ENCODE measurements around the gene SOX10. TPM values are rescaled to one million over a fixed set of nuclear protein-coding genes. Genes with fewer than 3 reads are reported as not detected.

The SOX10 gene
- not detected in 2 replicates for total RNA-seq

GRCh38 chr22:37983860-37984791 lies at the start of gene SOX10:
SOX10 (minus strand) TSS chr22:37984555; CDS start chr22:37983784, 771 bp downstream.

GRCh38 chr22:37953437-37954179 lies 30.7 kb downstream of the SOX10 start, which contains the start of the genes C22orf23 and POLR2F:
C22orf23 (minus strand) TSS chr22:37953601; CDS start chr22:37953149, 452 bp downstream.
POLR2F (plus strand) TSS chr22:37953699; CDS start chr22:37953788, 89 bp downstream.

Other genes with a start within 250 kb of the SOX10 start
- 18.5 and 31.3 TPM in 2 replicates for gene GCAT, start 176.6 kb downstream of the SOX10 start, total RNA-seq
- gene GALR3, start 161.2 kb downstream of the SOX10 start, total RNA-seq: not detected in 2 replicates
- gene ANKRD54, start 140.2 kb downstream of the SOX10 start, total RNA-seq: 22.9 and 31.6 TPM in 2 replicates
- 340 and 346 TPM in 2 replicates for gene EIF3L, start 135.1 kb downstream of the SOX10 start, total RNA-seq
- gene MICALL1, start 78.3 kb downstream of the SOX10 start, total RNA-seq: 25.3 and 35.6 TPM in 2 replicates
- 0.19 and 0.27 TPM in 2 replicates for gene C22orf23, start 31.0 kb downstream of the SOX10 start, total RNA-seq
- 85.0 and 90.1 TPM in 2 replicates for gene POLR2F, start 30.9 kb downstream of the SOX10 start, total RNA-seq
- gene PICK1, start 72.8 kb upstream of the SOX10 start, total RNA-seq: 8.5 and 10.0 TPM in 2 replicates
- gene SLC16A8, start 99.6 kb upstream of the SOX10 start, total RNA-seq: 0.28 TPM in 1 of 2 replicates, not detected in the other
- gene BAIAP2L2, start 126.1 kb upstream of the SOX10 start, total RNA-seq: 0.09 and 0.28 TPM in 2 replicates
- gene PLA2G6, start 197.3 kb upstream of the SOX10 start, total RNA-seq: 3.8 and 7.5 TPM in 2 replicates
- 41.1 and 79.1 TPM in 2 replicates for gene MAFF, start 217.4 kb upstream of the SOX10 start, total RNA-seq

Measured in endothelial cell of coronary artery (primary cell).